HuH-7.5 (cell line): ENCODE measurements around the gene STEEP1.
"Not testable (repeated sequence)": the region's sequence is repeated elsewhere in the genome, so short reads cannot be mapped to it uniquely, and the experiment has no call there.

Source experiments
- DNase-seq: peaks from one replicate; pipeline ENCODE4 v3.0.0; 2011; ENCODE audit warnings: low spot score

STEEP1 gene

DNA sequence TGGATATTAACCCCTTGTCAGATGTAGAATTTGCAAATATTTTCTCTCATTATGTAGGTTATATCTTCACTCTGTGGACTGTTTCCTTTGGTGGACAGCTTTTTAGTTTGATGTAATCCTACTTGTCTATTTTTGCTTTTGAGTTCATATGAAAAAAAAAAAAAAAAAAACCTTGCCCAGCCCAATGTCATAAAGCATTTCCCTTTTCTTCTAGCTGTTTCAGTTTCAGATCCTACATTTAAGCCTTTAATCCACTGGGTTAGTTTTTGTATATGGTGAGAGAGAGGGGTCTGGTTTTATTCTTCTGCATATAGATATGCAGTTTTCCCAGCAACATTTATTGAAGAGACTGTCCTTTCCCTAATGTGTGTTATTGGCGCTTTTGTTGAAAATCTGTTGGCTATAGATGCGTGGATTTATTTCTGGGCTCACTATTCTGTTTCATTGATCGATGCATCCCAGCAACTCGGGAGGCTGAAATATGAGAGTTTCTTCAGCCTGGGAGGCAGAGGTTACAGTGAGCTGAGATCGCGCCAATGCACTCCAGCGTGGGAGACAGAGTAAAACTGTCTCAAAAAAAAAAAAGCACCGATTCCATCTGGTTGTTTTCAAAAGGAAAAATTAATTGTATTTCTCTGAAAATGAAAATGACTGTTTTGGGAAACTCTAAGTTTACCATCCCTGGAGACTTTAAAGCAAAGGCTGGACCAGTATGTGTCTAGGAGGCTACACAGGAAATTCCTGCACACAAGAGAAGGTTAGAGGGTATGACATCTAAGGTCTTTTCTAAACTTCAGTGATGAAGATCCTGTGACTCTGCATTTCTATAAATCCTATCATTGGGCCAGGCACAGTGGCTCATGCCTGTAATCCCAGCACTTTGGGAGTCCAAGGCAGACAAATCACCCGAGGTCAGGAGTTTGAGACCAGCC lies 35.6 kb downstream of the STEEP1 start:
- no peak for DNase-seq

DNA sequence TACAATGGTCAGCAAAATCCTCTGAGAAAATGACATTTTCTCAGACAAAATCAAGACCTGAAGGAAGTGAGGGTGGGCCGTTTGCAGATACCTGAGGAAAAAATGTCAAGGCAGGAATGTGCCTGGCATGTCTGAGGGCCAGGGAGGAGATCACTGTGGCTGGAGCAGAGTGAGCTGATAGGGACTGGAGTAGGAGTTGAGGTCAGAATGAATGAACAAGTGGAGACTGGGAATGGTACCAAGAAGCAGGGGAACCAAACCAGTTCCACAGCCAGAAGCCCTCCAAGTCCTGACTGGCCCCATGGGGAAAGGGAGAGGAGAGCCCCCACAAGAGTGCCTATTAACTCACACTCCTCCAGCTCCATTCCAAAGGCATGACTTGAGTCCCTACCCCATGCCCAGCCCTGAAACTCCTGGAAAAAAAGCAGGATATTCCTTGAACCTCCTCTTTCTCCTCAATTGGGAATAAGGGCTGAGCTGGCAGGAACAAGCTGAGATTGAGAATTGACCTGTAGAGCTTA lies 41.5 kb downstream of the STEEP1 start:
- DNase-seq = no peak

DNA sequence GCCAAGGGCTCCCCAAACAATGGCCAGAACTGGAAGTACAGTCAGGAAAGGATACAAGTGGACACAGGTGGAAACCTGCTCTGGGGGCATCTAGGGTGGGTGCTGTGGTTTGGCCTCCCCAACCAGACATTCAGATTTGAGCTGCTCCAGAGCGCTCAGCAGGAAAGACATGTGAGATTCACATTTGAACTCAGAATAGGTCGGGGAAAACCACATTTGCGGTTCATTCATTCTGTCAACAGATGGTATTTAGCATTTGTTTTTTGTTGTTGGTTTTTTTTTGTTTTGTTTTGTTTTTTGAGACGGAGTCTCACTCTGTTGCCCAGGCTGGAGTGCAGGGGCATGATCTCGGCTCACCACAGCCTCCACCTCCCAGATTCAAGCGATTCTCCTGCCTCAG lies 44.0 kb downstream of the STEEP1 start:
- no peak for DNase-seq

DNA sequence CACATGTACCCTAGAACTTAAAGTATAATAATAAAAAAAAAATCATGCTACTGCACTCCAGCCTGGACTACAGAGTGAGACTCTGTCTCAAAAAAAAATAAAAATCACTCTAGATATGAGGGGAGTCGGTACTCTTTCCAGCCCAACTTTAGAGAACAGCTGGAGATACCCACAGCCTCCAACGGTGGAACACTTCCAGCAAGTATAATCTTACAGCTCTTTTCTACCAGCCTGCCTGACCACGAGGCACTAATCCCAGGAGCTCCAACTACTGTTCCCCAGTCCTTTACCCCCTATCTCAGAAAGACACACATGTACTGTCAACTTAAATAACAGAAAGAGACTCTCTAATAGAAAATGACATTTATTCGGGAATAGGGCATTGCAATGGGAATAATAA lies 46.8 kb downstream of the STEEP1 start:
- DNase-seq = no peak

DNA sequence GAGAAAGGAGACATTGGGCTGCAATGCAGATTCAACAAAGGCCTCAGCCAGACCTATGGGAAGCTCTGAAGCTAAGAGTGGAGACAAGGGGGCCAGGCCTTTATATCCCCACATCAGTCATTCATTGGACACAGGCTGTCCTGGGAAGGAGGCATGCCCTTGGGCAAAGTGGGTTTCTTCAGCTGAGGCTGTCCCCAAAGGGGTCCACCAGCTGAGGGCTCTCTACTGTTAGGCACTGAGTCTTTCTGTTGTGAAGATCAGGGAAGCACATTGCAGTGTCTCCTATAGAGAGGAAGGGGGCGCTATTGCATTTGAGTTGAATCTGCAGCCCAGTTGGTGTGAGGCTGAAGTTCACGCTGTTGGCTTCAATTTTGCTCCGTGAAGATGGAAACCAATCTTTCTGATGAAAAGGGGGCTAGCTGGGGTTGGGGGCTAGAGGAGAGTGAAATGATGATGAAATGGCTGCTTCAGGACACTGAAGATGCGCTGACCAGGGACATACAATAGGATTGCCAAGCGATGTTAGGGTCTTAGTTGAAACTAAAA lies 49.0 kb downstream of the STEEP1 start:
- peak; percentile 45 for DNase-seq

DNA sequence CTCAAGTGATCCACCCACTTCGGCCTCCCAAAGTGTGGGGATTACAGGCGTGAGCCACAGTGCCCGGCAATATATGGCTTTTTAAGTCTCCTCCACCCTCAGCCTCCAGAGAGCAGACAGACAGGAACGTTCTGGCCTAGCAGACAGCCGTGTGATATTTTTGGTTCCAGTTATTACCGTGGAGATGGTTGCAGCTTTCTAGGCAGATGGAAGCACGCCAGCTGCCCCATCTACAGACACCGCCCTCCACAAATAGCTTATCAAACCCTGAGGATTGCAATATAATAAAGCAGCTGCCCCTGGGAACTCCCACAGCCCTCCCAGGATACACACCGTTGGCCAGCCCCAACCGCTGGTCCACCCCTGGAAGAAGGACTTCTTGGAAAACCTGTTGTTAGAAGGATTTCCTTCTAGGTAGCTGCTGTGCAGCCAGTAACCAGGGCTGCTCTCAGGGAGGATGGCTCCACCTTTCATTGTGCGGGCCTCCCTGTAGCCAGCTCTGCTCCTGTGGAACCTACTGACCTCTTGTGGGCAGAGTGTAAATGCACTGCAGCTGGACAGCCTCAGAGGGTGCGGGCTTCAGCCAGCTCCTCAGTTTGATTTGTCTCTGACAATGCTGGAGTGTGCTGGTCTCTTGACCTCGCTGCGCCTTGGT lies 52.9 kb downstream of the STEEP1 start:
- DNase-seq = peak; percentile 51

DNA sequence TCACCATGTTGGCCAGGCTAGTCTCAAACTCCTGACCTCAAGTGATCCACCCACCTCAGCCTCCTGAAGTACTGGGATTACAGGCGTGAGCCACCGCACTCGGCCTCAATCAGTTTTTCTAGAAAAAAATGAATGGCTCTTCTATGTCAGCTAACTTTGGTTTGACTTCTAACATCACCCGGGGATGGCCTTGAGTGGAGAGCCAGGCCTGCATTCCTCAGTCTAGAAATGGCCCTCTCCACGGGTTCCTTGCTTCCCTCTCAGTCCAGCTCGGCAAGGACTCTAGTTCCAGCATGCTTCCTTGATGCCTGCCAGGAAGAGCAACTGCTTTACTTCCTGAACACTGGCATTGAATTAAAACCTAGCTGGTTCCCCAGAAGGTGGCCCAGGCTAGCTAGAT lies 58.0 kb downstream of the STEEP1 start:
- no peak for DNase-seq

DNA sequence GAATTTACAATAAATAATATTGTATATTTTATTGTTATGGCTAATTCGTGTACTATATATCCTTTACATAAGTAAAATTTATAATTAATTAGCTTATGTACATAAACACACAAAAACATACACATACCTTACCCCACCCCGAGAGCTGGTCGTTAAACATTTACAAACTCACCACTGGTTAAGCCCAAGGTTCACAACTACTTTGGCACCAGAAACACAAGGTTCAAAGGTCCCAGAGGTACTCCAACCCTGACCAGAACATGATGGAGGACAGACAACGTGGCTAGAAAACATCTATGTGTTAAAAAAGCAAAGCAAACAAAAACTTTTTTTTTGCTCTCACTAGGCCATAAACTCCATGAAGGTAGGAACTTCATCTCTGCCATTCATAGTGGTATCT lies 59.3 kb downstream of the STEEP1 start:
- no peak for DNase-seq

DNA sequence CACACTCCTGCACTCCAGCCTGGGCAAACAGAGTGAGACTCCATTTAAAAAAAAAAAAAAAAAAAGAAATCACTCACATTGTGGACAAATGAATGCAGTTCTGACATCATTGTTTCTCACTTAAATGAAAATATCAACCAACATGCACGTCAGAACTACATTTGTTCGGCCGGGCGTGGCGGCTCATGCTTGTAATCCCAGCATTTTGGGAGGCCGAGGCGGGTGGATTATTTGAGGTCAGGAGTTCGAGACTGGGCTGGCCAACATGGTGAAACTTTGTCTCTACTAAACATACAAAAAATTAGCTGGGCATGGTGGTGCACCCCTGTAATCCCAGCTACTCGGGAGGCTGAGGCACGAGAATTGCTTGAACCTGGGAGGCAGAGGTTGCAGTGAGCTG lies 60.1 kb downstream of the STEEP1 start:
- not testable (repeated sequence) for DNase-seq

DNA sequence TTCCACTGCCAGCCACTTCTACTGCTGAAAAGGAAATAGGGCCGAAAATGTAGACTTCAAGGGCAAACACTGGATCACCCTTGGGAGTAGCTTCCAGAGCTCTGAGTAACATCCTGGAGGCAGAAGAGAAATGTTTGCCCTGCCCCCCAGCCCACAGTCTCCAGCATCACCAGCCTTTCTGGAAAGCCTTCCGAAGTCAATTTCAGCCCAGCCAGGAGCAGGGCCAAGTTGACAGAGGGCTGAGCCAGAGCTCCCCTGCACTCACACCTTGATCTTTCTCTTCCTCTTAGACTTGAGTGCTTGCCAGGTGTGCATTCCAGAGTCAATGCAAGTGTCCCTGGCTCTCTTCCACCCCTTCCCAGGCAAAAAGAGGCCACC lies 61.7 kb downstream of the STEEP1 start:
- no peak for DNase-seq

DNA sequence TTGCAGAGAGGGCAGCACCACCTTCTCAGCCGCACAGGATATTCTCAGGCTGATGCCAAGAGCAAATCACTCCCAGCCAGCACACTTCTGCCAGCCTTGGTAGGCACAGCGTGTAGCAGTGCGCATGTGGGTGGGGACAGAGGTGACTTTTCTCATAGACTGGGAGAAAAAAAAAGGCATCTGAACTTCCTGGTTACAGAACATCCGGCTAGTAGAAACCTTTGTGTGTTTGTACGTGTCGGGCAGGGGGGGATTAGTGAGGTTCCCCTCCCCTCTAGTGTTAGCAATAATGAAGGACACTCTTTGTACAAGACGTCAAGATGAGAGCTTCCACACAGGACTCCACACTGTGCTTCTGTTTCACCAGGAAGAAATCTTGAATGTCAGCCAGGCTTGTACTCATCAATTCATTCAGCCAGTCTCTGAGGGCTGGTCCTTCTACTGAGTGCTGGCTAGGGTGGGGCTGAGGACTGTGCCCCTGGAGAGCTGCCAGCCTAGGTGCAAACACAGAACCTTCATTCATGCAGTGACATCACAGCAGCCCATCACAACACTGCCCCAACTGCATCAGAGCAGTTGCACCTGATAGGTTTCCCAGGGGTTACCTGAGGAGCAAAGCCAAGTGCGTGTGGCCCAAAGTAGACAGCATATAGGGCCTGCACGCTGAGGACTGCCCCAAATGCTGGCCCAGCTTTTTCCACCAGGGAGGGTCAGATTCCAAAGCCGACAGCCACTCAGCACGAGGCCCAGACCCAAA lies 62.3 kb downstream of the STEEP1 start:
- DNase-seq = no peak

DNA sequence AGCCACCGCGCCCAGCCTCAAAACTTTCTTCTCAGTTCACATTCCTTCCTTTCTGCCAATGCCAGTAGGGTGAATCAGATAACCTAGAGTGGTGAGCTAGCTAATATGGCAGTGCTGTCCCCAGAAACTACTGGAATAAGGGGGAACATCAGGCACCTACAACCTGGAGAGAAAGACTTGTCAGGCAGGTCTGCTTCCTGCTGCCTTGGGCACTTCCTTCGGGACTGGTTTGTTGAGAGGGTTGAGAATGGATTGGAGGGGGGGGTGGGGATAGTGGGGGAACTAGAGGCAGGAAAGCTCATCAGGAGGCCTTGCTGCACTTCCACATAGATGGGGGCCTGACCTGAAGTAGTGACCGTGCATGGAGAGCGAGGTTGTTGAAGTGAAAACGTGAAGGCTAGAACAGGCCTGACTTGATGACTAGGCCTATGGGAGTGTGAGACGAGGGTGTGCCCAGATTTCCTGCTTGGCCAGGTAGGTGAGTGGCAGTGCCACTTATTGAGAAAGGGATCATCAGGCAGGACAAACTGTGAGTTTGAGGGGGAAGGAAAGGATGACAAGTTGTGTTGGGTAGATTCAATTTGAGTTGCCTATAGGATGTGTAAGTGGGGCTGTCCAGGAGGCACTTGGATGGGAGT lies 63.6 kb downstream of the STEEP1 start:
- no peak for DNase-seq

DNA sequence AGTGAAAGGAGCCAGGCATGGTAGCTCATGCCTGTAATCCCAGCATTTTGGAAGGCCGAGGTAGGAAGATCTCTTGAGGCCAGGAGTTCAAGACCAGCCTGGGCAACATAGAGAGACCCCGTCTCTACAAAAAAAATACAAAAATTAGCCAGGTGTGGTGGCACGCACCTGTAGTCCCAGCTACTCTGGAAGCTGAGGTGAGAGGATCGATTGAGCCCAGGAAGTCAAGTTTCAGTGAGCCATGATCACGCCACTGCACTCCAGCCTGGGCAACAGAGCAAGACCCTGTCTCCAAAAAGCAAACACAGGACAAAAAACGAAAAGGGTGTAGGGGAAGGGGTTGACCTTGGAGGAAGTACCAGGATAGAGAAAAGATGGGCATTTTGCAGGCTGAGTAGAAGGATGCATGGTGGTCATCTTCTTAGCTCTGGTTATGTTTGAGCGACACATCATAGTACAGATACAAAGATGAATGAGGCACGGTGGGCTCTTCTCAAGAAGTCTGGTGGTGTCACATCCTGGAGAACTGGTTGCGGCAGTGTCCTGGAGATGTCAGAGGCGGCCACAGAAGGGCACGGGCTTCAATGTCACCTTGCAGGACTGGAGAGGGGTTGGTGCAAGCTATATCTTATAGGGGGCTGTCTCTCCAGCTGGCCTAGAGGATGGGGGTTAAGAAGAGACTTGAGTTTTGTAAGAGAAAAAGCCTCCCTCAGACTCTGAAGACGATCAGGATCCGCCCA lies 65.0 kb downstream of the STEEP1 start:
- no peak for DNase-seq

DNA sequence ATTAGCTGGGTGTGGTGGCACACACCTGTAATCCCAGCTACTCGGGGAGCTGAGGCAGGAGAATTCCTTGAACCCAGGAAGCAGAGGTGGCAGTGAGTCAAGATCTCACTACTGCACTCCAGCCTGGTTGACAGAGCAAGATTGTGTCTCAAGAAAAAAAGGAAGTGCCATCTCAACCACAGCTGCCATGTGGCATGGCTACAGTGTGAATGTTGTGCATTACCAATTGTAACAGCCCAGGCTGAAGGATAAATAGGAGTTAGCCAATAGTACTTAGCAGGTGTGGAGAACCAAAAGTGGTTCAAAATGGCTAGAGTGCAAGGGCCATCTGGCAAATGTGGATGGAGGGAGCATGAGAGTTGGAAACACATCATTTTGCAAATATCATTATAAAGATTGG lies 68.0 kb downstream of the STEEP1 start:
- no peak for DNase-seq

DNA sequence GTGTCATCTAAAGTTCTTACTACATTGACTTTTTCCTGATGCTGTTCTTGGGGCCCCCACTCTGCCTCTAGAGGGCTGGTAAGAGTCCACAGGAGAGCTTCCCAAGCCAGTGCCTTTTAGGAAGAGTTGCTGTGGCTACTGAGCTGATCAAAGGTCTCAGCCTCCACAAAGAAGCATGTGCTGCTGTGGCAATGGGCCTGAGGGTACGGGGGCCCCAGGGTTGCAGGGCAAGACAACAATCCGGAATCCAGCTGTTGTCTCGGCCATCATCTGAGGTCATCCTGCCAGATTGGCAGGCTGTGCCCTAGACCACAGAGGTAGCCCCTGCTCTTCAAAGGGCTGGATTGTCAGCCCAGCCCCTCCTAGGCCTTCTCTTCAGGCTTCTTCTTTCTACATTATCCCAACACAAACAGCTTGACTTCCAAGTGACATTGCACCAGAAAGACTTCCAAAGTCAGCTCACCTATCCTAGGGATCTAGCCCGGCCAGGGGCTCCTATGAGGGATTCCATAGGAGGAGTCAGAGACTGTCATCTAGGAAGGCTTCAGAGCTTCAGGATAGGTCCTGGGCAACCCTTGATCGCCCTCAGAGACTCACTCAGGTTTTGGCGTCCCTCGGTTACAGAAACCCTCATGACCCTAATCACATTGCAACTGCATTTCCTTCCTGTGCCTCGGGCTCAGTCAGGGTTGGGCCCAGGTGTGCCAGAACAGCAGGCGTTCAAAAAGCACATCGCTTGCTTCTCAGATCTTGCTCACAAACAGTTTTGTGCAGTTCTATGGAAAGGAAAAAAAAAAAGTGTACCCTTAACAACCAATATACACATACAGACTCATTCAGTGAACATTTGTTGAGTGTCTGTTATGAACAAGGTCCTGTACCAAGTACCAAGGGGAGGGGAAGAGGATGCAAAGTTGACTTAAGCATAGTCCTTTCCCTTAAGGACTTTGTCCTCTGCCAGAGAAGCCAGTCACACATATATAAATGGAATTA lies 69.2 kb downstream of the STEEP1 start:
- no peak for DNase-seq

DNA sequence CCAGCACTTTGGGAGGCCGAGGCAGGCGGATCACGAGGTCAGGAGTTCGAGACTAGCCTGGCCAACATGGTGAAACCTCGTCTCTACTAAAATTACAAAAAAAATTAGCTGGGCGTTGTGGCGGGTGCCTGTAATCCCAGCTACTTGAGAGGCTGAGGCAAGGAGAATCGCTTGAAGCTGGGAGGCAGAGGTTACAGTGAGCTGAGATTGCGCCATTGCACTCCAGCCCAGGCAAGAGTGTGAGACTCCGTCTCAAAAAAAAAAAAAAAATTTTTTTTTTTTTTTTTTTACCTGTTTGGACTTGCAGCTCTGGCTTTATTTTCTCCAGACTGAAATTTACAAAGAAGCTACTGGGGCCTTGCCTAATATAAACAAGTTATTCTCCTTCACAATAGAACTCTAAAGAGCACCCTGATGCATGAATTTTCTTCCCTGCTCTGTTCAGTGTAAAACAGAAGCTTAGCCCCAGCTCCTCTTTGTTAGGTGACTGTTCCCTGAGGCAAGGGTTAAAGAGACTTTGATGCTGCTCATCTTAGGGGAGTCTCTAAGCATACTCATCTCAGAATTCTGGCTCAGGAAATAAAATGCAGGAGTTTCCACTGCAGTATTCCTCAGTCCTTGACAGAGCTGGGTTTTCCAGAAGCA lies 71.2 kb downstream of the STEEP1 start:
- not testable (repeated sequence) for DNase-seq

DNA sequence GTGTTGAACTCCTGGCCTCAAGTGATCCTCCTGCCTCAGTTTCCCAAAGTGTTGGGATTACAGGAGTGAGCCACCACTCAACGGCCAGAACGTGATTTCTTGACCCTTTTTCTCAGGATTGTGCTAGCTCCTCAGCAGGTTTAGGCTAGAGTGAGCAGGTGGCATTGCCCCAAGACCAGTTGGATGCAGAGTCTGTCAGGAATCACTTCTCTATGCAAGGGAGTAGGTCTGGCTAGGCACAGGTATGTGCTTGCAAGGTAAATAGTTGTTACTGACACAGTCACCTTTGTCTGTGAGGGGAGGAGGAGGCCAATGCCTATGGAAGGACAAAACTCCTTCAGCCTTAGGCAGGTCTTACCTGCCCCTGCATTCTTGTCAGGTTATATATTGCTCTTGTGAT lies 72.7 kb downstream of the STEEP1 start:
- DNase-seq = no peak

DNA sequence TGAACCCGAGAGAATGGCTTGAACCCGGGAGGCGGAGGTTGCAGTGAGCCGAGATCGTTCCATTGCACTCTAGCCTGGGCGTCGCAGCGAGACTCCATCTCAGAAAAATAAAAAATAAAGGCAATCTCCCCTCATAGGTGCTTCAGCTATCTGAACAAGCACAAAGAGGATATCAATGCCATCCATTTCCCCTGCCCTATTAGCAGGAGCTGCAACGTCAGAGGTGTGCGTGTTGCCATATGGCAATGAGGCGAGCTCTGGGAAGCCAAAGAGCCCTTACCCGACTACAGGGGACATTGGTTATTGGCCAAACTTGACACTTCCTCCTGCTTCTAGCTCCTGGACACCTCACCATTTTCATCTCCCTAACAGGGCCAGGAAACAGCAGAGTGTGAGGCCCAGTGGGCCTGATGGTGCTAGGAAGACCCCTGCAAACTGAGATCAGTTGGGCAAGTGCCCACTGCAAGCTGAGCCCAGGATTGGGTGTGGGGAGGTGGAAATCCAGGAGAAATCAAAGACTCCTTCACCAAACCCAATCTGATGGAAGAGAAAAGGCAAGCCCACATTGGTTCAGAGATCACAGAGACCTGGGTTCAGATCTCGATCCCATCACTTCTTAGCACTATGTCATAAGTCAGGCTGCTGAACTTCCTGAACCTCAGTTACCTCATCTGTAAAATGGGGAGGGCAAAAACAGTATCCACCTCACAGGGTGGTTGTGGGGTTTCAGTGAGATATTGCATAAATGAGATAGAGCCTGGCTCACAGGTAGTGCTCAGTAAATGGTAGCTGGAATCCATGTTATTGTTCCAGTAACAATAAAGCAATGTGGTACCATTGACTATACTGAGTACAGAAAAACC lies 75.8 kb downstream of the STEEP1 start:
- no peak for DNase-seq
